ENCODE measurements around the gene KLHDC10. TPM values are rescaled to one million over a fixed set of nuclear protein-coding genes. Genes with fewer than 3 reads are reported as not detected.

KLHDC10 gene
- total and polyA plus RNA-seq, 2 donors (not counting 3 experiments of a cell fraction or from before 2014, with no cell fraction given): 14.9 to 31.3 TPM

DNA sequence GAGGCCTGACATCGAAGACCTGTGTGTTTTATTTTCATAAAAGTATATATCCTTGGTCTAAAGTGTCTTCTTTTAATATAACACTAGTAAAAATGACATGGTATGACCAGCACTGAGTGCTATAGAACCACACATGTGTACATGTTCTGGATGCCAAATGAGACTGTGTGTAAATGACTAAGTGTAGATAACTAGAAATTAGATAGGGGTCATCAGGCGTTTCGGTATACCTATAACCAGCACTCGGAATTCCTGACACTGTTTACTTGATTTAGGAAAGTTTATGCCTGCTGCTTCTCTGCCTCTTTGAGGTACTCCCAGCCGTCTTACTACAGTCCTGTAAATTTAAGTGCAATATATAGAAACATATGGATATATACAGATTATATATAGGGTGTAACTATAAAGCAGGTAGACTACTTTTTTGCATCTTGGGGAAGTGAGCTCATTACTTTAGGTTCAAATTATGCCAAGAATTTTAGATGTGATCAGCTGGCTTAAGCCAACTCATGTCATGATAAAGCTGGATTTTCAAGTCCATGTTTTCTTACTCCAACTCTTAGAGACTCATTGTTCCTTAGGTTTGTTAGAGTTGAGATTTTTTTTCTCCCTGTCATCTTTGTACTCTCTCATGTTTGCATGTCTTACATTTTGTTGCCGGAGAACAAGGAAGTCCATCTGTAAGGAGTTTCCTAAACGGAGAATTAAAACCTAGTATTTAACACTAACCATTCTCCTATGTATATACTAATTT lies 62.9 kb downstream of the KLHDC10 start:
- H3K36me3 ChIP-seq (ENCODE audit: control insufficient read depth in 2 of 2, extremely low read depth in 1 of 2, insufficient read depth in 2 of 2, low read length in 2 of 2): peaks cover 9 to 12% of the 10 kb centered on the region in 2 experiments
- no peak overlapping the region for H3K4me2 ChIP-seq (ENCODE audit: insufficient read depth, low read length)
- POLR2A ChIA-PET: interaction anchor here (0.6 kb wide), 1 partner anchor 54 kb away, joined by 3 read pairs; no protein-coding TSS in a partner anchor
- CTCF ChIA-PET: interaction anchor here (1.1 to 1.8 kb wide), 2 partner anchors 49 to 61 kb away, joined by 3 to 6 read pairs; no protein-coding TSS in a partner anchor
- dilution Hi-C loops (cut with MboI; ENCODE audit: extremely low pct_ligation_motif_present, low sequenced_read_pairs): no loop called here
- H3K27me3 ChIP-seq (ENCODE audit: control insufficient read depth in 2 of 2, insufficient read depth in 2 of 2, low read length in 2 of 2): no peaks in the 10 kb centered on the region
- no peak overlapping the region for H3K9ac ChIP-seq (replicated peaks; ENCODE audit: extremely low read depth, insufficient read depth, low read length)
- H3K9me3 ChIP-seq (replicated peaks; ENCODE audit: control insufficient read depth, insufficient read depth, low read length): no peaks in the 10 kb centered on the region
- no peak for TF ChIP-seq JUN (IDR thresholded peaks at IDR 0.05; ENCODE audit: borderline replicate concordance, insufficient read depth, insufficient read length, low read depth)
- TF ChIP-seq POLR2AphosphoS5 (IDR thresholded peaks at IDR 0.05; ENCODE audit: insufficient read depth, low read depth, low read length): no peak
- no peak for TF ChIP-seq MYC (IDR thresholded peaks at IDR 0.05; ENCODE audit: low read depth, low read length)
- no peak overlapping the region for H2AFZ ChIP-seq (ENCODE audit: low read depth, low read length)
- H4K20me1 ChIP-seq (replicated peaks; ENCODE audit: control insufficient read depth, extremely low read depth, insufficient read depth, low read length): no peaks in the 10 kb centered on the region
- H3K9me1 ChIP-seq (replicated peaks; ENCODE audit: control insufficient read depth, extremely low read depth, insufficient read depth, low read length): no peaks in the 10 kb centered on the region
- no peak overlapping the region for H3K4me3 ChIP-seq (replicated peaks in 1 of 3; ENCODE audit: insufficient read depth in 1 of 3, low read depth in 1 of 3, low read length in 3 of 3)
- no TSS peak for BruUV-seq (replicated peaks)
- H3K79me2 ChIP-seq (ENCODE audit: control insufficient read depth, insufficient read depth, low read length): no peaks in the 10 kb centered on the region
- no peak for DNase-seq (ENCODE audit: low read depth, low spot score)
- H3K27ac ChIP-seq (ENCODE audit: insufficient read depth, low read depth, low read length): no peak overlapping the region
- no peaks in the 10 kb centered on the region for H3K4me1 ChIP-seq (ENCODE audit: control insufficient read depth, extremely low read depth, insufficient read depth, low read length)
- no peak for FAIRE-seq
- intact Hi-C loops (cut with micrococcal nuclease): no loop called here

- FAIRE-seq (no peak), DNase-seq (ENCODE audit: low read depth, low spot score) (no peak)
- POLR2A ChIA-PET: no interaction called here
- H3K9me1 ChIP-seq (replicated peaks; ENCODE audit: control insufficient read depth, extremely low read depth, insufficient read depth, low read length): no peaks in the 10 kb centered on the region
- no peaks in the 10 kb centered on the region for H3K4me1 ChIP-seq (ENCODE audit: control insufficient read depth, extremely low read depth, insufficient read depth, low read length)
- no peaks in the 10 kb centered on the region for H4K20me1 ChIP-seq (replicated peaks; ENCODE audit: control insufficient read depth, extremely low read depth, insufficient read depth, low read length)
- H3K9me3 ChIP-seq (replicated peaks; ENCODE audit: control insufficient read depth, insufficient read depth, low read length): no peaks in the 10 kb centered on the region
- no peak overlapping the region for H3K4me3 ChIP-seq (replicated peaks in 1 of 3; ENCODE audit: insufficient read depth in 1 of 3, low read depth in 1 of 3, low read length in 3 of 3)
- no peaks in the 10 kb centered on the region for H3K27me3 ChIP-seq (ENCODE audit: control insufficient read depth in 2 of 2, insufficient read depth in 2 of 2, low read length in 2 of 2)
- H3K36me3 ChIP-seq (ENCODE audit: control insufficient read depth in 2 of 2, extremely low read depth in 1 of 2, insufficient read depth in 2 of 2, low read length in 2 of 2): peaks cover 6 to 9% of the 10 kb centered on the region in 2 experiments
- no peaks in the 10 kb centered on the region for H3K79me2 ChIP-seq (ENCODE audit: control insufficient read depth, insufficient read depth, low read length)
- TF ChIP-seq MAX (IDR thresholded peaks at IDR 0.05; ENCODE audit: insufficient read depth, insufficient read length): no peak
- TF ChIP-seq CTCF (IDR thresholded peaks at IDR 0.05; ENCODE audit: extremely low read depth in 1 of 2, insufficient read depth in 1 of 2, low read depth in 1 of 2, low read length in 2 of 2): no peak
- no peak for TF ChIP-seq POLR2A (IDR thresholded peaks at IDR 0.05; ENCODE audit: low read depth, low read length)
- TF ChIP-seq GATA2 (IDR thresholded peaks at IDR 0.05; ENCODE audit: insufficient read depth, insufficient read length, low read depth, low read length): no peak
- no peak for TF ChIP-seq FOS (IDR thresholded peaks at IDR 0.05; ENCODE audit: borderline replicate concordance, insufficient read depth, low read length)
- TF ChIP-seq POLR2AphosphoS5 (IDR thresholded peaks at IDR 0.05; ENCODE audit: insufficient read depth, low read depth, low read length): no peak
- TF ChIP-seq EZH2 (IDR thresholded peaks at IDR 0.05; ENCODE audit: borderline replicate concordance, low read depth, low read length, severe bottlenecking): no peak
- TF ChIP-seq MYC (IDR thresholded peaks at IDR 0.05; ENCODE audit: low read depth, low read length): no peak
- TF ChIP-seq JUN (IDR thresholded peaks at IDR 0.05; ENCODE audit: borderline replicate concordance, insufficient read depth, insufficient read length, low read depth): no peak
- intact Hi-C loops (cut with micrococcal nuclease) (no loop called here), dilution Hi-C loops (cut with MboI; ENCODE audit: extremely low pct_ligation_motif_present, low sequenced_read_pairs) (no loop called here)
- no peak overlapping the region for H3K27ac ChIP-seq (ENCODE audit: insufficient read depth, low read depth, low read length)
- BruUV-seq (replicated peaks): no TSS peak
- CTCF ChIA-PET: interaction anchor here (1.8 kb wide), 1 partner anchor 62 kb away, joined by 6 read pairs; no protein-coding TSS in a partner anchor
- no peak overlapping the region for H2AFZ ChIP-seq (ENCODE audit: low read depth, low read length)
- H3K4me2 ChIP-seq (ENCODE audit: insufficient read depth, low read length): no peak overlapping the region
- no peak overlapping the region for H3K9ac ChIP-seq (replicated peaks; ENCODE audit: extremely low read depth, insufficient read depth, low read length)
Measured at GRCh38 chr7:130134106-130134636, 63.8 kb downstream of the KLHDC10 start.

Measured in endothelial cell of umbilical vein (primary cell).